Ovary (tissue), 9 donors: ENCODE results near the gene DVL1. TPM values are rescaled to one million over a fixed set of nuclear protein-coding genes. Genes with fewer than 3 reads are reported as not detected.

Source experiments
- DNase-seq, 5 donors: peaks; one replicate each; pipeline ENCODE4 v3.0.0-alpha.2; 2019 to 2020
- H3K27ac ChIP-seq, 2 donors: fragments of 200-600 bp; one replicate each; pipeline versions ENCODE4 v1.5.1 to v1.8.0; 2019 to 2022
- H3K27me3 ChIP-seq: fragments of 200-600 bp; one replicate; pipeline ENCODE4 v1.8.0; 2022
- H3K36me3 ChIP-seq: fragments of 200-600 bp; sonication (generic); one replicate; pipeline ENCODE4 v1.5.1; 2019
- H3K4me1 ChIP-seq: one replicate; pipeline ENCODE4 v1.8.1; 2013; ENCODE audit warnings: mild to moderate bottlenecking, moderate library complexity; ENCODE audit not compliant: insufficient read depth
- H3K4me3 ChIP-seq: fragments of 200-600 bp; sonication (generic); one replicate; pipeline ENCODE4 v1.5.1; 2017
- H3K9me3 ChIP-seq, 2 donors: fragments of 200-600 bp in 1 of 2; sonication (generic) in 1 of 2; one replicate each; pipeline versions ENCODE4 v1.5.1 to v1.8.1; 2013 to 2019; ENCODE audit warnings: mild to moderate bottlenecking in 1 of 2, moderate library complexity in 1 of 2
- CTCF ChIP-seq, 3 donors: fragments of 450-650 bp in 2 of 3; fragments of 200-600 bp in 1 of 3; IDR thresholded peaks; one replicate each; pipeline versions ENCODE4 v1.5.1 to v1.8.0; 2016 to 2022; ENCODE audit warnings: antibody characterized with exemption in 3 of 3, mild to moderate bottlenecking in 1 of 3
- EP300 ChIP-seq: sonication (generic); formaldehyde crosslinking; IDR thresholded peaks from one replicate; pipeline ENCODE4 v1.6.1; 2017; ENCODE audit warnings: antibody characterized with exemption
- POLR2A ChIP-seq: fragments of 450-650 bp; IDR thresholded peaks from one replicate; pipeline ENCODE4 v1.6.1; 2017; ENCODE audit warnings: antibody characterized with exemption, mild to moderate bottlenecking, moderate library complexity
- WGBS, 3 donors: extraction: QIAGEN DNeasy Blood & Tissue Kit in 1 of 3; methylation state at CpG; one replicate each; pipeline versions ENCODE4 v1.1.5 to v1.1.7; 2013 to 2017; 5-methylcytosine and 5-hydroxymethylcytosine counted together
- intact Hi-C, 4 donors: fragments of 100-400 bp; cut with DNase I; formaldehyde crosslinking; loops; one replicate each; pipeline versions ENCODE4 v1.11.0 to v1.15.1; 2022 to 2023
- polyA plus RNA-seq, 2 donors: library from polyadenylated mRNA; stranded (reverse); fragments of 200-250 nt in 1 of 2; fragments of 350-450 nt in 1 of 2; fragmentation: Illumina TruSeq in 1 of 2; extraction: RNeasy Lipid Tissue Mini Kit (QIAGEN cat#74804) in 1 of 2; gene quantifications; one replicate each; pipeline ENCODE4 v1.2.3, GENCODE V29; 2013 to 2014
- total RNA-seq, 7 donors: library from RNA; depleted of rRNA in 2 of 7; stranded (reverse); fragments of >200 nt in 2 of 7; fragmentation: NEBNext Ultra II Directional in 3 of 7; extraction: Animal tissue kit (Norgen Biotek cat#: 25700) in 3 of 7; gene quantifications; one replicate each; pipeline versions ENCODE4 v1.1.0 to v1.2.4, GENCODE V29; 2016 to 2023
- donor health status: DM: no; HTN: no; CAD: no; lungs with moderate emphysema.
- donor health status: DM: no; HTN: no; CAD: no.
- donor health status: Bipolar disorder and iron deficiency.
- donor health status: DM: yes; HTN: yes; CAD: no.
- donor health status: DM: no; HTN: no; CAD: no.
- donor health status: DM: yes; HTN: yes; CAD: no.

The DVL1 gene
- total and polyA plus RNA-seq, 9 donors, result 2.1 to 85.2 (median 62.5) TPM

GRCh38 chr1:1293263-1294249, 55.7 kb downstream of the DVL1 start:
- H3K27me3 ChIP-seq, result no peaks in the 10 kb centered on the region
- TF ChIP-seq POLR2A, result no peak
- no peak for TF ChIP-seq EP300
- TF ChIP-seq CTCF (IDR thresholded peaks at IDR 0.05), result no peak
- WGBS, 3 donors, result 73 to 79% (median 77%) methylated on average over 77 to 94 of the region's 94 CpGs
- peaks cover 3% of the 10 kb centered on the region for H3K4me1 ChIP-seq
- H3K27ac ChIP-seq, result no peak overlapping the region
- no peaks in the 10 kb centered on the region for H3K36me3 ChIP-seq
- no peaks in the 10 kb centered on the region for H3K9me3 ChIP-seq
- intact Hi-C loops, result loop anchor here in 3 of 4 donors (5.0 to 10.0 kb wide), 3 partner anchors 171 to 309 kb away; partner anchors contain the start of gene PERM1 (in 2 of the 3)
- peak in 2 of 5 donors; percentile 31 to 40 for DNase-seq
- no peak overlapping the region for H3K4me3 ChIP-seq

- Histone ChIP-seq H3K9me3 (no peaks in the 10 kb centered on the region), H3K27ac (no peak overlapping the region), H3K4me3 (no peak overlapping the region), H3K4me1 (peaks cover 3% of the 10 kb centered on the region), H3K36me3 (no peaks in the 10 kb centered on the region), H3K27me3 (no peaks in the 10 kb centered on the region)
- 78 to 91% (median 85%) methylated on average over 12 to 18 of the region's 18 CpGs for WGBS, 3 donors
- TF ChIP-seq POLR2A (no peak), CTCF (IDR thresholded peaks at IDR 0.05) (no peak), EP300 (no peak)
- DNase-seq, result peak in 2 of 5 donors; percentile 26 to 41
- intact Hi-C loops, result loop anchor here in 3 of 4 donors (5.0 to 10.0 kb wide), 3 partner anchors 171 to 308 kb away; partner anchors contain the start of gene PERM1 (in 2 of the 3)
Observed at GRCh38 chr1:1292851-1293250, 56.4 kb downstream of the DVL1 start.

GRCh38 chr1:1292442-1292779, 56.8 kb downstream of the DVL1 start:
- H3K27me3 ChIP-seq, result no peaks in the 10 kb centered on the region
- intact Hi-C loops, result loop anchor here in 3 of 4 donors (5.0 to 10.0 kb wide), 3 partner anchors 170 to 308 kb away; partner anchors contain the start of gene PERM1 (in 2 of the 3)
- TF ChIP-seq POLR2A (no peak), CTCF (IDR thresholded peaks at IDR 0.05) (no peak), EP300 (no peak)
- no peak overlapping the region for H3K4me3 ChIP-seq
- peaks cover 3% of the 10 kb centered on the region for H3K4me1 ChIP-seq
- H3K9me3 ChIP-seq, result no peaks in the 10 kb centered on the region
- no peaks in the 10 kb centered on the region for H3K36me3 ChIP-seq
- H3K27ac ChIP-seq, result no peak overlapping the region
- peak in 2 of 5 donors; percentile 30 to 41 for DNase-seq
- WGBS, 3 donors, result 81 to 90% (median 82%) methylated on average over 9 of the region's 9 CpGs

GRCh38 chr1:1291548-1292441, 57.4 kb downstream of the DVL1 start:
- intact Hi-C loops, result loop anchor here in 3 of 4 donors (5.0 to 10.0 kb wide), 3 partner anchors 169 to 307 kb away; partner anchors contain the start of gene PERM1 (in 2 of the 3)
- Histone ChIP-seq H3K27me3 (no peaks in the 10 kb centered on the region), H3K4me1 (peaks cover 3% of the 10 kb centered on the region), H3K36me3 (no peaks in the 10 kb centered on the region), H3K27ac (no peak overlapping the region), H3K9me3 (no peaks in the 10 kb centered on the region), H3K4me3 (no peak overlapping the region)
- TF ChIP-seq CTCF (IDR thresholded peaks at IDR 0.05), result peak; percentile 46 to 80 (median 48)
- TF ChIP-seq POLR2A, result no peak
- 31 to 61% (median 43%) methylated on average over 29 to 45 of the region's 45 CpGs for WGBS, 3 donors
- peak; percentile 68 to 83 (median 74) for DNase-seq
